PFSK-1 (cell line): Measurements from ENCODE around the gene TTLL13.

Source experiments
- FOXP2 ChIP-seq: optimal IDR thresholded peaks from 2 replicates; pipeline ENCODE3; 2011; ENCODE audit warnings: borderline replicate concordance, control low read depth, inconsistent platforms; ENCODE audit not compliant: insufficient read depth; ENCODE audit errors: extremely low read length, extremely low read depth
- POLR2AphosphoS5 ChIP-seq: IDR thresholded peaks from 2 replicates; pipeline ENCODE4 v1.6.1; 2012; ENCODE audit warnings: low read depth, mild to moderate bottlenecking, control low read depth, low read length, moderate library complexity

DNA sequence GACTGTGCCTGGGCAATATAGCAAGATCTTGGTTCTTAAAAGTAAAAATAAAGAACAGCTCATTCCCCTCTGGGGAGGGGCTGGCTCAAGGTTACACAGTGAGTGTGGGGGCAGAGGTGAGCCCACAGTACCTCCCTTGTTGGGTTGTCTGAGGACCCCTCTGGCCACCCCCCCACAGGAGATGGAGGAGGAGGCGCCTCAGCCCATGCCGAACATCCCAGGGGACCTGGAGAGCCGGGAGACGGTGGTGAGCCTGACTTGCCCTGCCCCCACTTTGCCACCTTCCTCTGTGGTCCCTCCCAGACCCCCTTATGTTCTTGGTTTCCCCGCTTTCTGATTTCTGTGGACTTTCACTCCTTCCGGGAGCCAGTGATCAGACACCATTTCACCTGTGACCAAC, 44.8 kb downstream of the TTLL13 start:
- TF ChIP-seq FOXP2 (no peak), POLR2AphosphoS5 (no peak)
